Measurements from ENCODE around the gene ADAMTS17. TPM values are rescaled to one million over a fixed set of nuclear protein-coding genes. Genes with fewer than 3 reads are reported as not detected.
A peak's percentile ranks its signal among the peaks of the same experiment; 100 is the strongest.

ADAMTS17 gene
- total RNA-seq, 1 donor from 2014 or later = 4.8 TPM

DNA sequence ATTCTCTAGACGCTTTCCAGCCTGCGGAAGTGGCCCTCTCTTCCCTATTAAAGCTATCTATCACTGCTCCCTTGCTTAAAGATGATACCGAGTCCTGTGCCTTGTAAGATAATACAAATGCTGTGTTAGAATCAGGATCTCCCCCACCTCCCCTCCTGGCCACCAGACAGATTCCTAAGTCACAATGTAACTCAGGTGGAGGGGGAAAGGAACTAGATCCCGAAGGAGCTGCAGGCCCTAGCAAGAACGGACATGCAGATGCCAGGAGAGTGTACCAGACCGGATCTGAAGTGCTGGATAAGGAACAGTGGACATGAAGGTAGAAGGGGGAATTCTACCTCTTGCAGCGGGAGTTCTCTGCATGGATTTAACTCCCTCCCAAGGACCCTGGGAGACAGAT, 377.8 kb downstream of the ADAMTS17 start:
- H3K9me3 Mint-ChIP-seq (ENCODE audit: unreplicated experiment) = peaks cover 4% of the 10 kb centered on the region
- no peak for DNase-seq (ENCODE audit: low spot score)
- H3K36me3 Mint-ChIP-seq (ENCODE audit: low read depth, unreplicated experiment) = no peaks in the 10 kb centered on the region
- H3K4me3 Mint-ChIP-seq (ENCODE audit: unreplicated experiment) = no peak overlapping the region
- H3K27me3 Mint-ChIP-seq (ENCODE audit: unreplicated experiment) = peaks cover 6% of the 10 kb centered on the region
- no peaks in the 10 kb centered on the region for H3K4me1 Mint-ChIP-seq (ENCODE audit: unreplicated experiment)
- TF ChIP-seq CTCF (IDR thresholded peaks at IDR 0.05; ENCODE audit: unreplicated experiment) = no peak
- H3K27ac Mint-ChIP-seq (ENCODE audit: unreplicated experiment) = no peak overlapping the region

- Mint-ChIP-seq H3K36me3 (ENCODE audit: low read depth, unreplicated experiment) (no peaks in the 10 kb centered on the region), H3K27ac (ENCODE audit: unreplicated experiment) (no peak overlapping the region), H3K4me1 (ENCODE audit: unreplicated experiment) (no peaks in the 10 kb centered on the region), H3K4me3 (ENCODE audit: unreplicated experiment) (no peak overlapping the region), H3K9me3 (ENCODE audit: unreplicated experiment) (peaks cover 4% of the 10 kb centered on the region), H3K27me3 (ENCODE audit: unreplicated experiment) (peaks cover 4% of the 10 kb centered on the region)
- no peak for DNase-seq (ENCODE audit: low spot score)
- no peak for TF ChIP-seq CTCF (IDR thresholded peaks at IDR 0.05; ENCODE audit: unreplicated experiment)
Observed at GRCh38 chr15:99963096-99963825, 378.5 kb downstream of the ADAMTS17 start.

DNA sequence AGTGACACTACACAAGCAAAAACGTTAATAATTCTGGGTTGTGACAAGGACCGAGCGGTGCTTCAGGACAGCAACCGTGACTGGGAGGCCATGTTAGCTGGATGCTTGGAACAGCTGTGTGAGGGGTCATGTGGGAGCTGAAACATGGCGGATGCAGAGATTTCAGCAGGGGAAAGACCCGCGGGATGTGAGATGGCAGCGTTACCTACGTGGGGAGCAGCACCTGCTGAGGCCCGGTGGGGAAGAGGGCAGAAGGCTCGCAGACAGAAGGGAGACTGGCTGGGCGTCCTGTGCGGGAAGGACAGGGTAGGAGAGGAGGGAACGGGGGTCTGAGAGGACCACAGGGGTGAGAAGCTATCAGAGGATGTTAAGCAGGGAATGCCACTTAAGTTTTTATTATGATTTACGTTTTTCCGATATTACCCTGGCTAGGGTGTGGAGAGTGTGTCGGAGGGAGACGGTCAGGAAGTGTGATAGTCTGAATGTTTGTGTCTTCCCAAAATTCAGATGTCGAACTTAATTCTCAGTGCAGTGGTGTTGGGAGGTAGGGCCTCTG, 379.7 kb downstream of the ADAMTS17 start:
- Mint-ChIP-seq H3K27ac (ENCODE audit: unreplicated experiment) (no peak overlapping the region), H3K36me3 (ENCODE audit: low read depth, unreplicated experiment) (no peaks in the 10 kb centered on the region), H3K27me3 (ENCODE audit: unreplicated experiment) (peaks cover 5% of the 10 kb centered on the region), H3K4me3 (ENCODE audit: unreplicated experiment) (no peak overlapping the region), H3K4me1 (ENCODE audit: unreplicated experiment) (no peaks in the 10 kb centered on the region), H3K9me3 (ENCODE audit: unreplicated experiment) (peaks cover 4% of the 10 kb centered on the region)
- DNase-seq (ENCODE audit: low spot score) = no peak
- TF ChIP-seq CTCF (IDR thresholded peaks at IDR 0.05; ENCODE audit: unreplicated experiment) = no peak

DNA sequence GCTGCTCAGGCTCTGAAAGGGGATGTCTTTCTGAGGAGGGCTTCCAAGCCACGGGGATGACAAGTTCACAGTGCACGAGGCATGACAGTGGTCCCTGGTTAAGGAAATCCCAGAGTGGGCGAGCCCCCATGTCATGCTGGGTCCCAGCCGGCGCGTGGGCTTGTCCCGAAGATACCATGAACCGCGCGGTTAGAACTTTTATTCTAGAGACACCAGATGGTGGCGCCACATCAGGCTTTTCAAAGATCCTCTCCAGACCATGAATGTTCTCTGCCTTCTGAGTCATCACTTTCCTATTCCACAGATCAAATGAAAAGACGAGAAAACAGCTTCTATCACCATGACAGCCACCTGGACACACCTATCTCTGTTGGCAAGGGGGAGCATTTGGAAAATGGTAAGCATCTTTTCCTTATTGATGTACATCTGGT, 380.7 kb downstream of the ADAMTS17 start:
- peak; percentile 59 for DNase-seq (ENCODE audit: low spot score)
- H3K4me1 Mint-ChIP-seq (ENCODE audit: unreplicated experiment) = no peaks in the 10 kb centered on the region
- H3K27me3 Mint-ChIP-seq (ENCODE audit: unreplicated experiment) = peaks cover 8% of the 10 kb centered on the region
- H3K4me3 Mint-ChIP-seq (ENCODE audit: unreplicated experiment) = no peak overlapping the region
- H3K9me3 Mint-ChIP-seq (ENCODE audit: unreplicated experiment) = peaks cover 4% of the 10 kb centered on the region
- no peaks in the 10 kb centered on the region for H3K36me3 Mint-ChIP-seq (ENCODE audit: low read depth, unreplicated experiment)
- no peak overlapping the region for H3K27ac Mint-ChIP-seq (ENCODE audit: unreplicated experiment)
- TF ChIP-seq CTCF (IDR thresholded peaks at IDR 0.05; ENCODE audit: unreplicated experiment) = peak; percentile 44

DNA sequence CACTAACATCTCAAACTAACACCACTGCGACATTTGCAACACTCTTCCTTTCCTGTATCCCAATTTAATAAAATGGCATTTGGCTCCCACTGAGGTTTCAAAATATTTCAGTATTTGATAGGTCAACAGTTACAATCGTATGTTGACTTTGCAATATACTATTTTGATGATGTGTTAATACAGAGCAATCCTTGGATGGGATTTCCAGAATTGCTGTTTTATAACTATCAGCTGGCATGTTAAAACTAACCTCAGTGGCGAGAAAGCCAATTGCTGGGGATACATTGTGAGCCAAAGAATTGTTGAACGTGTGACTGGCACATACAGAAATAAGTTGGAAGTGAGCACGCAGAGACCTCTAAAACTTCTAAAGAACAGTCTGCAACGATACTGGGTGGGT, 382.4 kb downstream of the ADAMTS17 start:
- Mint-ChIP-seq H3K27me3 (ENCODE audit: unreplicated experiment) (peaks cover 6% of the 10 kb centered on the region), H3K4me3 (ENCODE audit: unreplicated experiment) (no peak overlapping the region), H3K9me3 (ENCODE audit: unreplicated experiment) (peaks cover 4% of the 10 kb centered on the region)

More for the DNA sequence above, 382.4 kb downstream of the ADAMTS17 start:
- H3K36me3 Mint-ChIP-seq (ENCODE audit: low read depth, unreplicated experiment) = no peaks in the 10 kb centered on the region
- H3K4me1 Mint-ChIP-seq (ENCODE audit: unreplicated experiment) = no peaks in the 10 kb centered on the region
- no peak overlapping the region for H3K27ac Mint-ChIP-seq (ENCODE audit: unreplicated experiment)
- no peak for TF ChIP-seq CTCF (IDR thresholded peaks at IDR 0.05; ENCODE audit: unreplicated experiment)
- no peak for DNase-seq (ENCODE audit: low spot score)
